GM23338 (cell line): ENCODE measurements around the gene CNRIP1. TPM values are rescaled to one million over a fixed set of nuclear protein-coding genes. Genes with fewer than 3 reads are reported as not detected.

ENCODE experiments used
- ATAC-seq: fragments of 200-7000 bp; cut with Tn5 transposase; 3 replicates; pipeline ENCODE4 v1.9.1; 2020
- DNase-seq: peaks from one replicate; pipeline ENCODE4 v3.0.0-alpha.2; 2015; ENCODE audit warnings: low spot score
- H2AFZ ChIP-seq: fragments of 200-600 bp; sonication (generic); 2 replicates; pipeline ENCODE4 v1.8.0; 2016; ENCODE audit warnings: antibody characterized with exemption, mild to moderate bottlenecking, moderate library complexity
- H3F3A ChIP-seq: fragments of 200-600 bp; sonication (generic); replicated peaks from 2 replicates; pipeline ENCODE4 v1.8.0; 2017; ENCODE audit warnings: antibody characterized with exemption, mixed run types, low read depth
- H3K27ac ChIP-seq: fragments of 200-600 bp; sonication (generic); 2 replicates; pipeline ENCODE4 v1.6.1; 2016; ENCODE audit warnings: low read depth
- H3K27me3 ChIP-seq: fragments of 200-600 bp; sonication (generic); 2 replicates; pipeline ENCODE4 v1.8.0; 2016; ENCODE audit warnings: mild to moderate bottlenecking, mixed run types, moderate library complexity; ENCODE audit not compliant: insufficient read depth
- H3K36me3 ChIP-seq: fragments of 200-600 bp; sonication (generic); 2 replicates; pipeline ENCODE4 v1.8.0; 2016; ENCODE audit warnings: mild to moderate bottlenecking; ENCODE audit not compliant: insufficient read depth
- H3K4me1 ChIP-seq: fragments of 200-600 bp; sonication (generic); 2 replicates; pipeline ENCODE4 v1.8.0; 2016; ENCODE audit warnings: mild to moderate bottlenecking, moderate library complexity; ENCODE audit not compliant: insufficient read depth
- H3K4me2 ChIP-seq: fragments of 200-600 bp; sonication (generic); 2 replicates; pipeline ENCODE4 v1.7.1; 2017; ENCODE audit warnings: mixed run types
- H3K4me3 ChIP-seq: fragments of 200-600 bp; sonication (generic); 2 replicates; pipeline ENCODE4 v1.6.1; 2016; ENCODE audit warnings: mixed run types
- H3K79me2 ChIP-seq: fragments of 200-600 bp; sonication (generic); replicated peaks from 2 replicates; pipeline ENCODE4 v1.8.0; 2017; ENCODE audit warnings: mild to moderate bottlenecking; ENCODE audit not compliant: insufficient read depth
- H3K9me2 ChIP-seq: fragments of 200-600 bp; sonication (generic); 2 replicates; pipeline ENCODE4 v1.8.0; 2017; ENCODE audit not compliant: insufficient read depth
- H4K20me1 ChIP-seq: fragments of 200-600 bp; sonication (generic); replicated peaks from 2 replicates; pipeline ENCODE4 v1.8.0; 2017; ENCODE audit warnings: mild to moderate bottlenecking; ENCODE audit not compliant: insufficient read depth
- H3K27ac Mint-ChIP-seq: 2 replicates; pipeline ENCODE4 v1.8.0; 2020; ENCODE audit warnings: inconsistent platforms, mild to moderate bottlenecking, moderate library complexity, mixed read lengths
- H3K27me3 Mint-ChIP-seq: 3 replicates; pipeline ENCODE4 v1.8.0; 2022; ENCODE audit warnings: low read depth, mild to moderate bottlenecking, moderate library complexity, mixed read lengths, inconsistent platforms; ENCODE audit not compliant: insufficient read depth, poor library complexity
- H3K36me3 Mint-ChIP-seq: 3 replicates; pipeline ENCODE4 v1.8.0; 2021; ENCODE audit warnings: low read depth, mild to moderate bottlenecking, inconsistent platforms, moderate library complexity, mixed read lengths
- H3K4me1 Mint-ChIP-seq: 3 replicates; pipeline ENCODE4 v1.8.0; 2020; ENCODE audit warnings: mild to moderate bottlenecking, inconsistent platforms, mixed read lengths
- H3K4me3 Mint-ChIP-seq: 3 replicates; pipeline ENCODE4 v1.8.0; 2021; ENCODE audit warnings: moderate library complexity, mild to moderate bottlenecking, inconsistent platforms, mixed read lengths
- H3K9me3 Mint-ChIP-seq: 3 replicates; pipeline ENCODE4 v1.8.0; 2020; ENCODE audit warnings: moderate library complexity, mild to moderate bottlenecking, inconsistent platforms, mixed read lengths
- CREB1 ChIP-seq: fragments of 250-450 bp; sonication (Bioruptor Pico); IDR thresholded peaks from 2 replicates; pipeline ENCODE4 v1.5.0; 2020; ENCODE audit warnings: low read depth, mild to moderate bottlenecking, moderate library complexity
- CTCF ChIP-seq, 2 experiments: fragments of 200-600 bp in 1 of 2; sonication (generic) in 1 of 2; conservative IDR thresholded peaks; 2 replicates each; pipeline versions ENCODE4 v1.5.1 to v1.6.1; 2016 to 2017; ENCODE audit warnings: antibody characterized with exemption in 2 of 2, low read depth in 2 of 2, mild to moderate bottlenecking in 2 of 2, moderate library complexity in 1 of 2
- ETS1 ChIP-seq: IDR thresholded peaks from 2 replicates; pipeline ENCODE4 v1.6.1; 2016; ENCODE audit warnings: antibody characterized with exemption
- EZH2 ChIP-seq: fragments of 200-600 bp; sonication (generic); IDR thresholded peaks from one replicate; pipeline ENCODE4 v1.8.0; 2017; ENCODE audit warnings: antibody characterized with exemption, mild to moderate bottlenecking, low read depth; ENCODE audit not compliant: unreplicated experiment
- EZH2phosphoT487 ChIP-seq: fragments of 200-600 bp; sonication (generic); IDR thresholded peaks from one replicate; pipeline ENCODE4 v1.8.1; 2018; ENCODE audit warnings: antibody characterized with exemption; ENCODE audit not compliant: unreplicated experiment
- NANOG ChIP-seq: IDR thresholded peaks from 2 replicates; pipeline ENCODE4 v1.6.1; 2016; ENCODE audit warnings: antibody characterized with exemption, borderline replicate concordance
- ZNF331 ChIP-seq: fragments of 250-450 bp; sonication (Bioruptor Pico); IDR thresholded peaks from 2 replicates; pipeline ENCODE4 v1.5.0; 2020; ENCODE audit warnings: low read depth, mild to moderate bottlenecking, moderate library complexity
- polyA plus RNA-seq: library from polyadenylated mRNA; unstranded; fragments of >200 nt; fragmentation: Nextera tagmentation; extraction: Ambion mirVana; gene quantifications from 2 replicates; pipeline ENCODE4 v1.2.1, GENCODE V29; 2016
- total RNA-seq: library from RNA; depleted of rRNA; stranded (reverse); fragments of >200 nt; shearing (Covaris generic); gene quantifications from 2 replicates; pipeline ENCODE4 v1.2.3, GENCODE V29; 2014
- TF ChIP-seq, protein P1 (sequence below): fragments of 250-450 bp; sonication (Bioruptor Pico); IDR thresholded peaks from 2 replicates; pipeline ENCODE4 v1.5.0; 2020; ENCODE audit warnings: mild to moderate bottlenecking, moderate library complexity

The CNRIP1 gene
- total and polyA plus RNA-seq, 2 experiments from 2014 or later: 5.9 to 6.9 TPM

GRCh38 chr2:68282811-68283418 is 36.8 kb downstream of the CNRIP1 start:
- H3K27me3 Mint-ChIP-seq: peaks cover 4% of the 10 kb centered on the region
- no peak overlapping the region for H3K27ac ChIP-seq
- H3K4me1 ChIP-seq: no peaks in the 10 kb centered on the region
- H3K9me2 ChIP-seq: no peaks in the 10 kb centered on the region
- H3F3A ChIP-seq: no peaks in the 10 kb centered on the region
- no peak overlapping the region for H3K27ac Mint-ChIP-seq
- H3K4me3 ChIP-seq: no peak overlapping the region
- no peak overlapping the region for H3K4me2 ChIP-seq
- peaks cover 5% of the 10 kb centered on the region; the same call in 2 of the 3 replicates for H3K4me1 Mint-ChIP-seq
- H3K36me3 ChIP-seq: no peaks in the 10 kb centered on the region
- no peak overlapping the region for H2AFZ ChIP-seq
- H3K27me3 ChIP-seq: no peaks in the 10 kb centered on the region
- ATAC-seq (peak; percentile 47), DNase-seq (peak; percentile 52)
- no peaks in the 10 kb centered on the region for H4K20me1 ChIP-seq
- no peak overlapping the region for H3K4me3 Mint-ChIP-seq
- H3K79me2 ChIP-seq: no peaks in the 10 kb centered on the region
- H3K9me3 Mint-ChIP-seq: no peaks in the 10 kb centered on the region
- H3K36me3 Mint-ChIP-seq: no peaks in the 10 kb centered on the region
- TF ChIP-seq, protein P1, sequence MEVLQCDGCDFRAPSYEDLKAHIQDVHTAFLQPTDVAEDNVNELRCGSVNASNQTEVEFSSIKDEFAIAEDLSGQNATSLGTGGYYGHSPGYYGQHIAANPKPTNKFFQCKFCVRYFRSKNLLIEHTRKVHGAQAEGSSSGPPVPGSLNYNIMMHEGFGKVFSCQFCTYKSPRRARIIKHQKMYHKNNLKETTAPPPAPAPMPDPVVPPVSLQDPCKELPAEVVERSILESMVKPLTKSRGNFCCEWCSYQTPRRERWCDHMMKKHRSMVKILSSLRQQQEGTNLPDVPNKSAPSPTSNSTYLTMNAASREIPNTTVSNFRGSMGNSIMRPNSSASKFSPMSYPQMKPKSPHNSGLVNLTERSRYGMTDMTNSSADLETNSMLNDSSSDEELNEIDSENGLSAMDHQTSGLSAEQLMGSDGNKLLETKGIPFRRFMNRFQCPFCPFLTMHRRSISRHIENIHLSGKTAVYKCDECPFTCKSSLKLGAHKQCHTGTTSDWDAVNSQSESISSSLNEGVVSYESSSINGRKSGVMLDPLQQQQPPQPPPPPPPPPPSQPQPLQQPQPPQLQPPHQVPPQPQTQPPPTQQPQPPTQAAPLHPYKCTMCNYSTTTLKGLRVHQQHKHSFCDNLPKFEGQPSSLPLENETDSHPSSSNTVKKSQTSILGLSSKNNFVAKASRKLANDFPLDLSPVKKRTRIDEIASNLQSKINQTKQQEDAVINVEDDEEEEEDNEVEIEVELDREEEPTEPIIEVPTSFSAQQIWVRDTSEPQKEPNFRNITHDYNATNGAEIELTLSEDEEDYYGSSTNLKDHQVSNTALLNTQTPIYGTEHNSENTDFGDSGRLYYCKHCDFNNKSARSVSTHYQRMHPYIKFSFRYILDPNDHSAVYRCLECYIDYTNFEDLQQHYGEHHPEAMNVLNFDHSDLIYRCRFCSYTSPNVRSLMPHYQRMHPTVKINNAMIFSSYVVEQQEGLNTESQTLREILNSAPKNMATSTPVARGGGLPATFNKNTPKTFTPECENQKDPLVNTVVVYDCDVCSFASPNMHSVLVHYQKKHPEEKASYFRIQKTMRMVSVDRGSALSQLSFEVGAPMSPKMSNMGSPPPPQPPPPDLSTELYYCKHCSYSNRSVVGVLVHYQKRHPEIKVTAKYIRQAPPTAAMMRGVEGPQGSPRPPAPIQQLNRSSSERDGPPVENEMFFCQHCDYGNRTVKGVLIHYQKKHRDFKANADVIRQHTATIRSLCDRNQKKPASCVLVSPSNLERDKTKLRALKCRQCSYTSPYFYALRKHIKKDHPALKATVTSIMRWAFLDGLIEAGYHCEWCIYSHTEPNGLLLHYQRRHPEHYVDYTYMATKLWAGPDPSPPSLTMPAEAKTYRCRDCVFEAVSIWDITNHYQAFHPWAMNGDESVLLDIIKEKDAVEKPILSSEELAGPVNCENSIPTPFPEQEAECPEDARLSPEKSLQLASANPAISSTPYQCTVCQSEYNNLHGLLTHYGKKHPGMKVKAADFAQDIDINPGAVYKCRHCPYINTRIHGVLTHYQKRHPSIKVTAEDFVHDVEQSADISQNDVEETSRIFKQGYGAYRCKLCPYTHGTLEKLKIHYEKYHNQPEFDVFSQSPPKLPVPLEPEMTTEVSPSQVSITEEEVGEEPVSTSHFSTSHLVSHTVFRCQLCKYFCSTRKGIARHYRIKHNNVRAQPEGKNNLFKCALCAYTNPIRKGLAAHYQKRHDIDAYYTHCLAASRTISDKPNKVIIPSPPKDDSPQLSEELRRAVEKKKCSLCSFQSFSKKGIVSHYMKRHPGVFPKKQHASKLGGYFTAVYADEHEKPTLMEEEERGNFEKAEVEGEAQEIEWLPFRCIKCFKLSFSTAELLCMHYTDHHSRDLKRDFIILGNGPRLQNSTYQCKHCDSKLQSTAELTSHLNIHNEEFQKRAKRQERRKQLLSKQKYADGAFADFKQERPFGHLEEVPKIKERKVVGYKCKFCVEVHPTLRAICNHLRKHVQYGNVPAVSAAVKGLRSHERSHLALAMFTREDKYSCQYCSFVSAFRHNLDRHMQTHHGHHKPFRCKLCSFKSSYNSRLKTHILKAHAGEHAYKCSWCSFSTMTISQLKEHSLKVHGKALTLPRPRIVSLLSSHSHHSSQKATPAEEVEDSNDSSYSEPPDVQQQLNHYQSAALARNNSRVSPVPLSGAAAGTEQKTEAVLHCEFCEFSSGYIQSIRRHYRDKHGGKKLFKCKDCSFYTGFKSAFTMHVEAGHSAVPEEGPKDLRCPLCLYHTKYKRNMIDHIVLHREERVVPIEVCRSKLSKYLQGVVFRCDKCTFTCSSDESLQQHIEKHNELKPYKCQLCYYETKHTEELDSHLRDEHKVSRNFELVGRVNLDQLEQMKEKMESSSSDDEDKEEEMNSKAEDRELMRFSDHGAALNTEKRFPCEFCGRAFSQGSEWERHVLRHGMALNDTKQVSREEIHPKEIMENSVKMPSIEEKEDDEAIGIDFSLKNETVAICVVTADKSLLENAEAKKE: no peak
- TF ChIP-seq CTCF (conservative IDR thresholded peaks at IDR 0.05; ENCODE audit: low read depth in 2 of 2): peak; percentile 73 to 77

- Mint-ChIP-seq H3K9me3 (no peaks in the 10 kb centered on the region), H3K36me3 (no peaks in the 10 kb centered on the region), H3K4me3 (no peak overlapping the region), H3K27me3 (peaks cover 1% of the 10 kb centered on the region), H3K27ac (no peak overlapping the region), H3K4me1 (no peaks in the 10 kb centered on the region)
- Histone ChIP-seq H4K20me1 (no peaks in the 10 kb centered on the region), H2AFZ (no peak overlapping the region), H3K79me2 (no peaks in the 10 kb centered on the region), H3K36me3 (no peaks in the 10 kb centered on the region), H3K4me3 (no peak overlapping the region), H3F3A (no peaks in the 10 kb centered on the region), H3K9me2 (no peaks in the 10 kb centered on the region), H3K4me2 (no peak overlapping the region), H3K4me1 (no peaks in the 10 kb centered on the region), H3K27me3 (no peaks in the 10 kb centered on the region), H3K27ac (no peak overlapping the region)
- ATAC-seq (no peak), DNase-seq (no peak)
- no peak for TF ChIP-seq EZH2phosphoT487
- TF ChIP-seq ZNF331 (CRISPR knock-in tag): no peak
- no peak for TF ChIP-seq ETS1
- no peak for TF ChIP-seq NANOG
- TF ChIP-seq EZH2: no peak
- TF ChIP-seq CTCF (conservative IDR thresholded peaks at IDR 0.05; ENCODE audit: low read depth in 2 of 2): no peak
- TF ChIP-seq CREB1 (CRISPR knock-in tag): no peak
These were observed 39.0 kb downstream of the CNRIP1 start for GRCh38 chr2:68280796-68281195.
